GM19395 (cell line): ENCODE measurements around the gene ITGA1.

Experiments
- ATAC-seq: cut with Tn5 transposase; IDR thresholded peaks from one replicate; pipeline ENCODE4 v1.9.1; 2021; ENCODE audit warnings: mild to moderate bottlenecking, moderate library complexity; ENCODE audit not compliant: unreplicated experiment

The ITGA1 gene

GRCh38 chr5:52771343-52772039 lies 16.2 kb upstream of the ITGA1 start:
- peak; percentile 96 for ATAC-seq

- no peak for ATAC-seq
Observed at GRCh38 chr5:52772668-52773067, 15.0 kb upstream of the ITGA1 start.

- ATAC-seq, result no peak
Observed at GRCh38 chr5:52773342-52773741, 14.4 kb upstream of the ITGA1 start.

- no peak for ATAC-seq
Observed at GRCh38 chr5:52774005-52774410, 13.7 kb upstream of the ITGA1 start.

GRCh38 chr5:52776116-52776515 lies 11.6 kb upstream of the ITGA1 start:
- ATAC-seq, result no peak

- ATAC-seq, result no peak
Observed at GRCh38 chr5:52777186-52777585, 10.5 kb upstream of the ITGA1 start.

- ATAC-seq, result no peak
Observed at GRCh38 chr5:52778781-52779180, 8.9 kb upstream of the ITGA1 start.

- no peak for ATAC-seq
Observed at GRCh38 chr5:52779213-52779612, 8.5 kb upstream of the ITGA1 start.

- ATAC-seq, result no peak
Observed at GRCh38 chr5:52783226-52783959, 4.3 kb upstream of the ITGA1 start.

GRCh38 chr5:52784737-52785136 lies 3.0 kb upstream of the ITGA1 start:
- ATAC-seq, result no peak

GRCh38 chr5:52786391-52786790 lies 1.3 kb upstream of the ITGA1 start:
- ATAC-seq, result no peak

- peak; percentile 40 for ATAC-seq
Observed at GRCh38 chr5:52786949-52787599, 642 bp upstream of the ITGA1 start.

- ATAC-seq, result no peak
Observed at GRCh38 chr5:52788505-52788821, 747 bp downstream of the ITGA1 start.

GRCh38 chr5:52789378-52789777 lies 1.7 kb downstream of the ITGA1 start:
- no peak for ATAC-seq

GRCh38 chr5:52789851-52790250 lies 2.1 kb downstream of the ITGA1 start:
- ATAC-seq, result no peak

- no peak for ATAC-seq
Observed at GRCh38 chr5:52791366-52791765, 3.6 kb downstream of the ITGA1 start.

GRCh38 chr5:52794519-52794918 lies 6.8 kb downstream of the ITGA1 start:
- ATAC-seq, result no peak

GRCh38 chr5:52796031-52796430 lies 8.3 kb downstream of the ITGA1 start:
- ATAC-seq, result no peak

- no peak for ATAC-seq
Observed at GRCh38 chr5:52796516-52797103, 8.9 kb downstream of the ITGA1 start.

- ATAC-seq, result no peak
Observed at GRCh38 chr5:52798938-52799337, 11.2 kb downstream of the ITGA1 start.

- peak; percentile 40 for ATAC-seq
Observed at GRCh38 chr5:52799358-52799982, 11.8 kb downstream of the ITGA1 start.
